ENCODE data around the gene ALG5.

The ALG5 gene

DNA sequence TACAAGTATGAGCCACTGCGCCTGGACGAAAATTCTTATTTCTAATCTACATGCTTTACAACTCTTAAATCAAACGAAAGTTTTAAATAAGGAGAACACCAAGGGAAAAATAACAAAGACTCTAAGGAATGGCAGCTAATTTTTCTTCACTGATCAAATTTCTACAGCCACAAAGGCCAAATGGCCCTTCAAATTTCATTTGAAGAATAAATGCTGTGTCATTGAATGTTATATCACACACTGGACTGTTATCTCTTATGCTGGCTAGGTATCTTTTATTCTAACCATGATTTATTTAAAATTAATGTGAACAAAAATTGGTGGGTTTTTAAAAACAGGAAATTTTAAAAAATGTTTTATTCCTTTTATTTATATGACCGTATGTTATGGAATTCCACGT is 93.2 kb downstream of the ALG5 start:
- Histone ChIP-seq H3K4me3 (ENCODE audit: insufficient read length, low read depth) (no peak overlapping the region), H3K4me1 (ENCODE audit: insufficient read depth, insufficient read length) (no peaks in the 10 kb centered on the region), H3K27me3 (ENCODE audit: insufficient read depth, insufficient read length) (no peaks in the 10 kb centered on the region), H3K9ac (ENCODE audit: insufficient read length, low read depth) (no peak overlapping the region), H3K9me3 (ENCODE audit: insufficient read depth, low read length) (no peaks in the 10 kb centered on the region), H3K36me3 (ENCODE audit: insufficient read depth, insufficient read length, low read length) (no peaks in the 10 kb centered on the region)
- no peak for TF ChIP-seq SUZ12 (IDR thresholded peaks at IDR 0.05; ENCODE audit: extremely low read depth, insufficient read depth, insufficient read length)
- no peak for DNase-seq (ENCODE audit: low read depth, low spot score)

DNA sequence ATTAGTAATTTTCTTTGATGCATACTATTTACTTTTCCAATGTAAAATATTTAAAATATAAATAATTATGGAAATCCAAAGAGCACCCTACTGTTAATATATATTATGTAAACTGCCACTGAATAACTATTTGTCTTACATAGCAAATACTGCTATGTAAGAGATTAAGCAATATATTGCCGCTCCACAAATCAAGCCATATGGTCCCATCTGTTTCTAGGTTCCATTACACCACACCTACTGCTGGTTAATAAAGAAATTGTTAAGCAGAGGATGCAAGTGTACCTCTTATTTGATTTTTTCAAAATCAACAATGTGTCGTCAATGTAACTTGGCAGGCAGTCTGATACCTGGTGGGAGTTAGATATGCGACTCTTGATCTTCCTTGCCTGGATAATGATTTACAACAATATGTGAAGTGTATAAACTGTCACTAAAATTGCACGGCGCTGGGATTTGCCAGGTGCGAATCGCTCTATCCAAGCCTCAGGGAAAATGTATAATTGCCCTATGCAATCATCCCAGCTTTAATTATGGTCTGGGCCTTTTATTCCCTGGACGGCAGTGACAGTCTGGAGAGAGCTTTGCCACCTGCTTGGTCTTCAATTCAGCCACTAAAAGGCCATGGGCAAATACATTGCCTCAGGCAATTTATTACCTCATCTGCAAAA is 95.1 kb downstream of the ALG5 start:
- H3K9ac ChIP-seq (ENCODE audit: insufficient read length, low read depth), result no peak overlapping the region
- DNase-seq (ENCODE audit: low read depth, low spot score), result no peak
- TF ChIP-seq YY1 (IDR thresholded peaks at IDR 0.05; ENCODE audit: insufficient read depth, insufficient read length) (no peak), SUZ12 (IDR thresholded peaks at IDR 0.05; ENCODE audit: extremely low read depth, insufficient read depth, insufficient read length) (no peak), ZNF274 (IDR thresholded peaks at IDR 0.05; ENCODE audit: low read depth, low read length) (no peak)
- H3K27me3 ChIP-seq (ENCODE audit: insufficient read depth, insufficient read length), result no peaks in the 10 kb centered on the region
- no peaks in the 10 kb centered on the region for H3K36me3 ChIP-seq (ENCODE audit: insufficient read depth, insufficient read length, low read length)
- no peaks in the 10 kb centered on the region for H3K4me1 ChIP-seq (ENCODE audit: insufficient read depth, insufficient read length)
- no peak overlapping the region for H3K4me3 ChIP-seq (ENCODE audit: insufficient read length, low read depth)
- H3K9me3 ChIP-seq (ENCODE audit: insufficient read depth, low read length), result 0 out of 2 replicates have a peak, but pooled peaks cover 3% of the 10 kb centered on the region
